ENCODE results near the gene ARHGAP26.
A peak's percentile ranks its signal among the peaks of the same experiment; 100 is the strongest.

ARHGAP26 gene

GRCh38 chr5:143214890-143215289, 444.7 kb downstream of the ARHGAP26 start:
- no peak for ATAC-seq

- no peak for ATAC-seq
These were observed 445.5 kb downstream of the ARHGAP26 start for GRCh38 chr5:143215690-143216089.

GRCh38 chr5:143216211-143216610, 446.0 kb downstream of the ARHGAP26 start:
- ATAC-seq, result no peak

- ATAC-seq, result no peak
These were observed 447.1 kb downstream of the ARHGAP26 start for GRCh38 chr5:143217065-143217803.

- peak in 1 of 2 donors; percentile 4 for ATAC-seq
These were observed 447.6 kb downstream of the ARHGAP26 start for GRCh38 chr5:143217804-143218160.

GRCh38 chr5:143218517-143219170, 448.5 kb downstream of the ARHGAP26 start:
- ATAC-seq, result no peak

- ATAC-seq, result no peak
These were observed 449.5 kb downstream of the ARHGAP26 start for GRCh38 chr5:143219696-143220095.

- ATAC-seq, result no peak
These were observed 450.6 kb downstream of the ARHGAP26 start for GRCh38 chr5:143220748-143221251.

- ATAC-seq, result peak; percentile 71 to 76
These were observed 452.4 kb downstream of the ARHGAP26 start for GRCh38 chr5:143222287-143223231.

- ATAC-seq, result no peak
These were observed 454.5 kb downstream of the ARHGAP26 start for GRCh38 chr5:143224672-143225071.

- ATAC-seq, result no peak
These were observed 455.3 kb downstream of the ARHGAP26 start for GRCh38 chr5:143225511-143225910.

- no peak for ATAC-seq
These were observed 456.2 kb downstream of the ARHGAP26 start for GRCh38 chr5:143226361-143226760.

GRCh38 chr5:143226872-143227271, 456.7 kb downstream of the ARHGAP26 start:
- no peak for ATAC-seq

- ATAC-seq, result no peak
These were observed 457.1 kb downstream of the ARHGAP26 start for GRCh38 chr5:143227301-143227700.

- peak; percentile 7 to 12 for ATAC-seq
These were observed 458.6 kb downstream of the ARHGAP26 start for GRCh38 chr5:143228597-143229293.

- ATAC-seq, result peak; percentile 15 to 21
These were observed 459.3 kb downstream of the ARHGAP26 start for GRCh38 chr5:143229426-143229895.

- ATAC-seq, result peak; percentile 91 to 92
These were observed 459.9 kb downstream of the ARHGAP26 start for GRCh38 chr5:143229896-143230675.

GRCh38 chr5:143230676-143230996, 460.5 kb downstream of the ARHGAP26 start:
- ATAC-seq, result no peak

- ATAC-seq, result no peak
These were observed 461.2 kb downstream of the ARHGAP26 start for GRCh38 chr5:143231416-143231815.

GRCh38 chr5:143231973-143232812, 462.0 kb downstream of the ARHGAP26 start:
- no peak for ATAC-seq

GRCh38 chr5:143233031-143233430, 462.9 kb downstream of the ARHGAP26 start:
- no peak for ATAC-seq
